ENCODE results near the gene CASK.
"Not testable (repeated sequence)": the region's sequence is repeated elsewhere in the genome, so short reads cannot be mapped to it uniquely, and the experiment has no call there.

GRCh38 chrX:41676361-41676760 lies 247.0 kb downstream of the CASK start:
- TF ChIP-seq, protein P1, sequence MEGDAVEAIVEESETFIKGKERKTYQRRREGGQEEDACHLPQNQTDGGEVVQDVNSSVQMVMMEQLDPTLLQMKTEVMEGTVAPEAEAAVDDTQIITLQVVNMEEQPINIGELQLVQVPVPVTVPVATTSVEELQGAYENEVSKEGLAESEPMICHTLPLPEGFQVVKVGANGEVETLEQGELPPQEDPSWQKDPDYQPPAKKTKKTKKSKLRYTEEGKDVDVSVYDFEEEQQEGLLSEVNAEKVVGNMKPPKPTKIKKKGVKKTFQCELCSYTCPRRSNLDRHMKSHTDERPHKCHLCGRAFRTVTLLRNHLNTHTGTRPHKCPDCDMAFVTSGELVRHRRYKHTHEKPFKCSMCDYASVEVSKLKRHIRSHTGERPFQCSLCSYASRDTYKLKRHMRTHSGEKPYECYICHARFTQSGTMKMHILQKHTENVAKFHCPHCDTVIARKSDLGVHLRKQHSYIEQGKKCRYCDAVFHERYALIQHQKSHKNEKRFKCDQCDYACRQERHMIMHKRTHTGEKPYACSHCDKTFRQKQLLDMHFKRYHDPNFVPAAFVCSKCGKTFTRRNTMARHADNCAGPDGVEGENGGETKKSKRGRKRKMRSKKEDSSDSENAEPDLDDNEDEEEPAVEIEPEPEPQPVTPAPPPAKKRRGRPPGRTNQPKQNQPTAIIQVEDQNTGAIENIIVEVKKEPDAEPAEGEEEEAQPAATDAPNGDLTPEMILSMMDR (IDR thresholded peaks at IDR 0.05), result not testable (repeated sequence)
- not testable (repeated sequence) for TF ChIP-seq POLR2A (IDR thresholded peaks at IDR 0.05)

All from Peyer's patch (tissue), 4 donors.